ENCODE data around the gene SMDT1. TPM values are rescaled to one million over a fixed set of nuclear protein-coding genes. Genes with fewer than 3 reads are reported as not detected.

SMDT1 gene
- total and polyA plus RNA-seq, 2 experiments from 2014 or later: 4.9 to 97.9 TPM

DNA sequence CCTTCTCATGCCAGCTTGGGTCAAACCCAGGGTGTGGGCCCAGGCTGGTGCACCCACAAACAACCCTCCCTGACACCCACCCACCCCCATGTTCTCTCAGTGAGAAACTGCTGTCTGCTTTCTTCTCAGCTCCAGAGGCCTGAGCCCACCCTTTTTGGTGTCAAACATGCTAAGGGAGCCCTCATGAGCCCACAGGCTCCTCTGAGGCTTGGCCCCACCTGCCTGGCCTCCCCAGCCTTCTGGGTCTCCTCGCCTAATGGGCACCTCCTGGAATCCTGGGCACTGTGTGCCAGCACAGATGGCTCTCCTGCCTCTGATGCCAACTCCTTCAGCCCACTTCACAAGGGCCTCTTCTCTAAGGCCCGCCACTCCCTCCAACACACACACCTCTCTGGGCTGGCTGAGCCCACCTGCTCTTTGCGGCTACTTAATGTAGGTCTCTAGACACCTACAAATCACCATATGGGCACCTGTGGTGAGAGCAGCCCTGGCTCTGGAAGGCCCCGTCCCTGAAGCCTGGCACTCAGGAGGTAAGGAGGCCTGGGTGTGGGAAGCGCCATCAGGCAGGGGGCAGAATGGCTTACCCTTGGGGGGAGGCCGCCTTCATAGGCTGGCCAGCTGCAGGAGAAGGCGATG is 13.3 kb upstream of the SMDT1 start:
- no peak for DNase-seq (ENCODE audit: low spot score)
- Histone ChIP-seq H3K36me3 (ENCODE audit: insufficient read depth) (peaks cover 3% of the 10 kb centered on the region; the same call in 1 of the 2 replicates), H3F3A (replicated peaks; ENCODE audit: low read depth) (peaks cover 11% of the 10 kb centered on the region), H3K9me2 (ENCODE audit: insufficient read depth) (no peaks in the 10 kb centered on the region; the same call in 1 of the 2 replicates), H3K4me2 (no peak overlapping the region), H3K4me3 (no peak overlapping the region), H3K27me3 (ENCODE audit: insufficient read depth) (no peaks in the 10 kb centered on the region), H4K20me1 (replicated peaks; ENCODE audit: insufficient read depth) (no peaks in the 10 kb centered on the region), H3K27ac (ENCODE audit: low read depth) (no peak overlapping the region), H2AFZ (no peak overlapping the region), H3K4me1 (ENCODE audit: insufficient read depth) (peaks cover 20% of the 10 kb centered on the region), H3K79me2 (replicated peaks; ENCODE audit: insufficient read depth) (no peaks in the 10 kb centered on the region)
- peaks cover 6% of the 10 kb centered on the region; the same call in 2 of the 3 replicates for H3K9me3 Mint-ChIP-seq
- H3K27ac Mint-ChIP-seq: no peak overlapping the region
- H3K27me3 Mint-ChIP-seq (ENCODE audit: insufficient read depth, low read depth, poor library complexity): peaks cover 21% of the 10 kb centered on the region
- no peak for TF ChIP-seq CREB1 (CRISPR knock-in tag; IDR thresholded peaks at IDR 0.05; ENCODE audit: low read depth)
- TF ChIP-seq, protein P1, sequence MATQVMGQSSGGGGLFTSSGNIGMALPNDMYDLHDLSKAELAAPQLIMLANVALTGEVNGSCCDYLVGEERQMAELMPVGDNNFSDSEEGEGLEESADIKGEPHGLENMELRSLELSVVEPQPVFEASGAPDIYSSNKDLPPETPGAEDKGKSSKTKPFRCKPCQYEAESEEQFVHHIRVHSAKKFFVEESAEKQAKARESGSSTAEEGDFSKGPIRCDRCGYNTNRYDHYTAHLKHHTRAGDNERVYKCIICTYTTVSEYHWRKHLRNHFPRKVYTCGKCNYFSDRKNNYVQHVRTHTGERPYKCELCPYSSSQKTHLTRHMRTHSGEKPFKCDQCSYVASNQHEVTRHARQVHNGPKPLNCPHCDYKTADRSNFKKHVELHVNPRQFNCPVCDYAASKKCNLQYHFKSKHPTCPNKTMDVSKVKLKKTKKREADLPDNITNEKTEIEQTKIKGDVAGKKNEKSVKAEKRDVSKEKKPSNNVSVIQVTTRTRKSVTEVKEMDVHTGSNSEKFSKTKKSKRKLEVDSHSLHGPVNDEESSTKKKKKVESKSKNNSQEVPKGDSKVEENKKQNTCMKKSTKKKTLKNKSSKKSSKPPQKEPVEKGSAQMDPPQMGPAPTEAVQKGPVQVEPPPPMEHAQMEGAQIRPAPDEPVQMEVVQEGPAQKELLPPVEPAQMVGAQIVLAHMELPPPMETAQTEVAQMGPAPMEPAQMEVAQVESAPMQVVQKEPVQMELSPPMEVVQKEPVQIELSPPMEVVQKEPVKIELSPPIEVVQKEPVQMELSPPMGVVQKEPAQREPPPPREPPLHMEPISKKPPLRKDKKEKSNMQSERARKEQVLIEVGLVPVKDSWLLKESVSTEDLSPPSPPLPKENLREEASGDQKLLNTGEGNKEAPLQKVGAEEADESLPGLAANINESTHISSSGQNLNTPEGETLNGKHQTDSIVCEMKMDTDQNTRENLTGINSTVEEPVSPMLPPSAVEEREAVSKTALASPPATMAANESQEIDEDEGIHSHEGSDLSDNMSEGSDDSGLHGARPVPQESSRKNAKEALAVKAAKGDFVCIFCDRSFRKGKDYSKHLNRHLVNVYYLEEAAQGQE (IDR thresholded peaks at IDR 0.05; ENCODE audit: unreplicated experiment): no peak
- no peak for TF ChIP-seq EZH2 (IDR thresholded peaks at IDR 0.05; ENCODE audit: low read depth, unreplicated experiment)
- TF ChIP-seq, protein P2, sequence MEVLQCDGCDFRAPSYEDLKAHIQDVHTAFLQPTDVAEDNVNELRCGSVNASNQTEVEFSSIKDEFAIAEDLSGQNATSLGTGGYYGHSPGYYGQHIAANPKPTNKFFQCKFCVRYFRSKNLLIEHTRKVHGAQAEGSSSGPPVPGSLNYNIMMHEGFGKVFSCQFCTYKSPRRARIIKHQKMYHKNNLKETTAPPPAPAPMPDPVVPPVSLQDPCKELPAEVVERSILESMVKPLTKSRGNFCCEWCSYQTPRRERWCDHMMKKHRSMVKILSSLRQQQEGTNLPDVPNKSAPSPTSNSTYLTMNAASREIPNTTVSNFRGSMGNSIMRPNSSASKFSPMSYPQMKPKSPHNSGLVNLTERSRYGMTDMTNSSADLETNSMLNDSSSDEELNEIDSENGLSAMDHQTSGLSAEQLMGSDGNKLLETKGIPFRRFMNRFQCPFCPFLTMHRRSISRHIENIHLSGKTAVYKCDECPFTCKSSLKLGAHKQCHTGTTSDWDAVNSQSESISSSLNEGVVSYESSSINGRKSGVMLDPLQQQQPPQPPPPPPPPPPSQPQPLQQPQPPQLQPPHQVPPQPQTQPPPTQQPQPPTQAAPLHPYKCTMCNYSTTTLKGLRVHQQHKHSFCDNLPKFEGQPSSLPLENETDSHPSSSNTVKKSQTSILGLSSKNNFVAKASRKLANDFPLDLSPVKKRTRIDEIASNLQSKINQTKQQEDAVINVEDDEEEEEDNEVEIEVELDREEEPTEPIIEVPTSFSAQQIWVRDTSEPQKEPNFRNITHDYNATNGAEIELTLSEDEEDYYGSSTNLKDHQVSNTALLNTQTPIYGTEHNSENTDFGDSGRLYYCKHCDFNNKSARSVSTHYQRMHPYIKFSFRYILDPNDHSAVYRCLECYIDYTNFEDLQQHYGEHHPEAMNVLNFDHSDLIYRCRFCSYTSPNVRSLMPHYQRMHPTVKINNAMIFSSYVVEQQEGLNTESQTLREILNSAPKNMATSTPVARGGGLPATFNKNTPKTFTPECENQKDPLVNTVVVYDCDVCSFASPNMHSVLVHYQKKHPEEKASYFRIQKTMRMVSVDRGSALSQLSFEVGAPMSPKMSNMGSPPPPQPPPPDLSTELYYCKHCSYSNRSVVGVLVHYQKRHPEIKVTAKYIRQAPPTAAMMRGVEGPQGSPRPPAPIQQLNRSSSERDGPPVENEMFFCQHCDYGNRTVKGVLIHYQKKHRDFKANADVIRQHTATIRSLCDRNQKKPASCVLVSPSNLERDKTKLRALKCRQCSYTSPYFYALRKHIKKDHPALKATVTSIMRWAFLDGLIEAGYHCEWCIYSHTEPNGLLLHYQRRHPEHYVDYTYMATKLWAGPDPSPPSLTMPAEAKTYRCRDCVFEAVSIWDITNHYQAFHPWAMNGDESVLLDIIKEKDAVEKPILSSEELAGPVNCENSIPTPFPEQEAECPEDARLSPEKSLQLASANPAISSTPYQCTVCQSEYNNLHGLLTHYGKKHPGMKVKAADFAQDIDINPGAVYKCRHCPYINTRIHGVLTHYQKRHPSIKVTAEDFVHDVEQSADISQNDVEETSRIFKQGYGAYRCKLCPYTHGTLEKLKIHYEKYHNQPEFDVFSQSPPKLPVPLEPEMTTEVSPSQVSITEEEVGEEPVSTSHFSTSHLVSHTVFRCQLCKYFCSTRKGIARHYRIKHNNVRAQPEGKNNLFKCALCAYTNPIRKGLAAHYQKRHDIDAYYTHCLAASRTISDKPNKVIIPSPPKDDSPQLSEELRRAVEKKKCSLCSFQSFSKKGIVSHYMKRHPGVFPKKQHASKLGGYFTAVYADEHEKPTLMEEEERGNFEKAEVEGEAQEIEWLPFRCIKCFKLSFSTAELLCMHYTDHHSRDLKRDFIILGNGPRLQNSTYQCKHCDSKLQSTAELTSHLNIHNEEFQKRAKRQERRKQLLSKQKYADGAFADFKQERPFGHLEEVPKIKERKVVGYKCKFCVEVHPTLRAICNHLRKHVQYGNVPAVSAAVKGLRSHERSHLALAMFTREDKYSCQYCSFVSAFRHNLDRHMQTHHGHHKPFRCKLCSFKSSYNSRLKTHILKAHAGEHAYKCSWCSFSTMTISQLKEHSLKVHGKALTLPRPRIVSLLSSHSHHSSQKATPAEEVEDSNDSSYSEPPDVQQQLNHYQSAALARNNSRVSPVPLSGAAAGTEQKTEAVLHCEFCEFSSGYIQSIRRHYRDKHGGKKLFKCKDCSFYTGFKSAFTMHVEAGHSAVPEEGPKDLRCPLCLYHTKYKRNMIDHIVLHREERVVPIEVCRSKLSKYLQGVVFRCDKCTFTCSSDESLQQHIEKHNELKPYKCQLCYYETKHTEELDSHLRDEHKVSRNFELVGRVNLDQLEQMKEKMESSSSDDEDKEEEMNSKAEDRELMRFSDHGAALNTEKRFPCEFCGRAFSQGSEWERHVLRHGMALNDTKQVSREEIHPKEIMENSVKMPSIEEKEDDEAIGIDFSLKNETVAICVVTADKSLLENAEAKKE (CRISPR knock-in tag; IDR thresholded peaks at IDR 0.05): no peak
- no peak for TF ChIP-seq POLR2AphosphoS5 (IDR thresholded peaks at IDR 0.05; ENCODE audit: low read depth)
- TF ChIP-seq, protein P3, sequence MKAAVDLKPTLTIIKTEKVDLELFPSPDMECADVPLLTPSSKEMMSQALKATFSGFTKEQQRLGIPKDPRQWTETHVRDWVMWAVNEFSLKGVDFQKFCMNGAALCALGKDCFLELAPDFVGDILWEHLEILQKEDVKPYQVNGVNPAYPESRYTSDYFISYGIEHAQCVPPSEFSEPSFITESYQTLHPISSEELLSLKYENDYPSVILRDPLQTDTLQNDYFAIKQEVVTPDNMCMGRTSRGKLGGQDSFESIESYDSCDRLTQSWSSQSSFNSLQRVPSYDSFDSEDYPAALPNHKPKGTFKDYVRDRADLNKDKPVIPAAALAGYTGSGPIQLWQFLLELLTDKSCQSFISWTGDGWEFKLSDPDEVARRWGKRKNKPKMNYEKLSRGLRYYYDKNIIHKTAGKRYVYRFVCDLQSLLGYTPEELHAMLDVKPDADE (IDR thresholded peaks at IDR 0.05): no peak
- TF ChIP-seq ZNF114 (CRISPR knock-in tag; IDR thresholded peaks at IDR 0.05): no peak
- ATAC-seq: no peak
- H3K4me1 Mint-ChIP-seq: peaks cover 16% of the 10 kb centered on the region
- H3K36me3 Mint-ChIP-seq (ENCODE audit: low read depth): peaks cover 52% of the 10 kb centered on the region
- no peak overlapping the region for H3K4me3 Mint-ChIP-seq

Data from GM23338 (cell line).